GM12878 (cell line): ENCODE data around the gene ABCB9. TPM values are rescaled to one million over a fixed set of nuclear protein-coding genes. Genes with fewer than 3 reads are reported as not detected.
A peak's percentile ranks its signal among the peaks of the same experiment; 100 is the strongest.

Experiments used
- ATAC-seq: fragments of 200-7000 bp; cut with Tn5 transposase; 3 replicates; pipeline ENCODE4 v1.9.1; 2020; ENCODE audit warnings: mild to moderate bottlenecking, moderate library complexity
- BruUV-seq: library from RNA; stranded (reverse); fragments of 400-500 nt; replicated peaks from 2 replicates; lab custom pipeline; 2021; lab: Mats Ljungman, UMichigan
- CTCF ChIA-PET: fragments of 300-600 bp; sonication (Branson Sonifier 250); formaldehyde crosslinking; extraction: SDS; loops from one replicate; lab custom pipeline; 2021; ENCODE audit warnings: inconsistent platforms; lab: Yijun Ruan, JAX
- POLR2A ChIA-PET: fragments of 350-600 bp; formaldehyde crosslinking; extraction: SDS; loops from one replicate; lab custom pipeline; 2021; ENCODE audit warnings: inconsistent platforms; lab: Charles Lee
- RAD21 ChIA-PET: fragments of 300-600 bp; sonication (Branson Sonifier 250); formaldehyde crosslinking; loops from one replicate; lab custom pipeline; 2023; ENCODE audit warnings: antibody characterized with exemption; ENCODE audit not compliant: unreplicated experiment; lab: Charles Lee
- SMC1A ChIA-PET: fragments of 300-600 bp; sonication (Branson Sonifier 250); formaldehyde crosslinking; loops from one replicate; lab custom pipeline; 2023; ENCODE audit not compliant: unreplicated experiment, uncharacterized antibody; lab: Charles Lee
- DNase-seq: peaks from one replicate; pipeline ENCODE4 v3.0.0-alpha.2; 2011; ENCODE audit warnings: low read depth, low spot score
- FAIRE-seq: peaks from 3 replicates; lab custom pipeline; 2011; peaks lifted over from hg19 to GRCh38; lab: Jason Lieb, UNC
- H2AFZ ChIP-seq: 2 replicates; pipeline ENCODE4 v1.6.0; 2011; ENCODE audit warnings: low read depth, low read length, control low read depth; ENCODE audit not compliant: control insufficient read depth
- H3K27ac ChIP-seq: 2 replicates; pipeline ENCODE4 v1.5.1; 2011; ENCODE audit warnings: control low read depth; ENCODE audit not compliant: control insufficient read depth, insufficient read depth
- H3K27me3 ChIP-seq, 2 experiments: replicated peaks in 1 of 2; 2 replicates each; pipeline versions ENCODE4 v1.6.0 to v1.6.1; 2011; ENCODE audit warnings: low read length in 1 of 2; ENCODE audit not compliant: control insufficient read depth in 2 of 2, insufficient read depth in 2 of 2
- H3K36me3 ChIP-seq, 2 experiments: 2 replicates each; pipeline ENCODE4 v1.5.1; 2011; ENCODE audit warnings: low read length in 1 of 2; ENCODE audit not compliant: control insufficient read depth in 2 of 2, insufficient read depth in 2 of 2
- H3K4me1 ChIP-seq: 2 replicates; pipeline ENCODE4 v1.6.1; 2011; ENCODE audit warnings: mild to moderate bottlenecking, low read length, moderate library complexity, mixed read lengths; ENCODE audit not compliant: control insufficient read depth, insufficient read depth
- H3K4me2 ChIP-seq: 2 replicates; pipeline ENCODE4 v1.6.0; 2011; ENCODE audit warnings: control low read depth; ENCODE audit not compliant: control insufficient read depth, insufficient read depth
- H3K4me3 ChIP-seq: fragments of 200-600 bp; sonication (generic); 2 replicates; pipeline ENCODE4 v1.5.1; 2016
- H3K79me2 ChIP-seq: 2 replicates; pipeline ENCODE4 v1.6.0; 2011; ENCODE audit warnings: low read length; ENCODE audit not compliant: control insufficient read depth, insufficient read depth
- H3K9ac ChIP-seq: 2 replicates; pipeline ENCODE4 v1.8.0; 2011; ENCODE audit warnings: low read length, control low read depth, mixed read lengths; ENCODE audit not compliant: control insufficient read depth, insufficient read depth
- H3K9me3 ChIP-seq: replicated peaks from 3 replicates; pipeline ENCODE4 v1.5.1; 2011; ENCODE audit warnings: mild to moderate bottlenecking, low read length; ENCODE audit not compliant: control insufficient read depth, insufficient read depth
- H4K20me1 ChIP-seq: 2 replicates; pipeline ENCODE4 v1.6.0; 2011; ENCODE audit not compliant: control insufficient read depth, insufficient read depth
- IKZF1 ChIP-seq: fragments of 450-650 bp; conservative IDR thresholded peaks from 2 replicates; pipeline ENCODE4 v1.6.1; 2017; ENCODE audit warnings: antibody characterized with exemption, mild to moderate bottlenecking
- KDM1A ChIP-seq: fragments of 200-600 bp; sonication (generic); IDR thresholded peaks from 2 replicates; pipeline ENCODE4 v1.6.1; 2016; ENCODE audit warnings: borderline replicate concordance
- POU2F2 ChIP-seq: IDR thresholded peaks from 3 replicates; pipeline ENCODE4 v1.6.1; 2011; ENCODE audit warnings: low read depth, mild to moderate bottlenecking, low read length, borderline replicate concordance
- RAD51 ChIP-seq: fragments of 450-650 bp; IDR thresholded peaks from 2 replicates; pipeline ENCODE4 v1.6.1; 2016; ENCODE audit warnings: moderate library complexity, mild to moderate bottlenecking, inconsistent platforms
- RUNX3 ChIP-seq: IDR thresholded peaks from 2 replicates; pipeline ENCODE4 v1.6.1; 2012; ENCODE audit warnings: low read length, inconsistent platforms
- SMAD5 ChIP-seq: IDR thresholded peaks from 2 replicates; pipeline ENCODE4 v1.6.1; 2016; ENCODE audit warnings: antibody characterized with exemption, low read depth
- ZNF274 ChIP-seq: IDR thresholded peaks from one replicate; pipeline ENCODE4 v1.8.0; 2011; ENCODE audit not compliant: insufficient read length, insufficient read depth
- ZNF622 ChIP-seq: fragments of 450-650 bp; IDR thresholded peaks from 2 replicates; pipeline ENCODE4 v1.6.1; 2017; ENCODE audit warnings: mild to moderate bottlenecking, inconsistent platforms
- WGBS: methylation state at CpG from one replicate; pipeline ENCODE4 v1.1.6; 2016; ENCODE audit warnings: low lambda C conversion rate; ENCODE audit not compliant: insufficient replicate concordance, insufficient coverage; ENCODE audit errors: missing lambda C conversion rate; 5-methylcytosine and 5-hydroxymethylcytosine counted together
- in situ Hi-C: fragments of 300-500 bp; cut with MboI; formaldehyde crosslinking; loops from 9 replicates; pipeline ENCODE4 v1.14.3; 2018; ENCODE audit warnings: mixed read lengths
- intact Hi-C: fragments of 100-400 bp; cut with micrococcal nuclease; formaldehyde crosslinking; loops from one replicate; pipeline ENCODE4 v1.14.2; 2022; ENCODE audit not compliant: unreplicated experiment
- polyA plus RNA-seq, 11 experiments: library from polyadenylated mRNA; depleted of rRNA in 4 of 11; unstranded in 6 of 11; stranded (reverse) in 5 of 11; fragments of >200 nt; fragmentation: Nextera tagmentation in 4 of 11; fragmentation: Illumina TruSeq in 1 of 11; extraction: Ambion mirVana in 4 of 11; extraction: Trizol in 1 of 11; gene quantifications; 1 replicate in 1 of 11; 2 replicates in 10 of 11; pipeline versions ENCODE4 v1.2.1 to v1.2.3, GENCODE V29; 2011 to 2016; ENCODE audit warnings: inconsistent platforms in 2 of 11, missing spikeins in 2 of 11, low read depth in 1 of 11
- total RNA-seq, 4 experiments: library from RNA; depleted of rRNA in 3 of 4; stranded (reverse); fragments of >200 nt in 3 of 4; fragmentation: Illumina TruSeq in 1 of 4; extraction: Trizol in 1 of 4; gene quantifications; 2 replicates each; pipeline versions ENCODE4 v1.2.1 to v1.2.3, GENCODE V29; 2013 to 2021
- TF ChIP-seq, protein P1 (sequence below): fragments of 450-650 bp; IDR thresholded peaks from 2 replicates; pipeline ENCODE4 v1.6.1; 2018; ENCODE audit warnings: mild to moderate bottlenecking, low read depth, moderate library complexity; ENCODE audit not compliant: partially characterized antibody
- TF ChIP-seq, protein P2 (sequence below): fragments of 450-650 bp; IDR thresholded peaks from 2 replicates; pipeline ENCODE4 v1.6.1; 2016; ENCODE audit warnings: mild to moderate bottlenecking
- TF ChIP-seq, protein P3 (sequence below): fragments of 450-650 bp; conservative IDR thresholded peaks from 2 replicates; pipeline ENCODE4 v1.6.1; 2017; ENCODE audit warnings: mild to moderate bottlenecking, moderate library complexity

Gene ABCB9
- total and polyA plus RNA-seq, 10 of the 15 experiments (the other 5 are each of a cell fraction or from before 2014, with no cell fraction given), result 0.37 to 4.9 (median 3.1) TPM

DNA sequence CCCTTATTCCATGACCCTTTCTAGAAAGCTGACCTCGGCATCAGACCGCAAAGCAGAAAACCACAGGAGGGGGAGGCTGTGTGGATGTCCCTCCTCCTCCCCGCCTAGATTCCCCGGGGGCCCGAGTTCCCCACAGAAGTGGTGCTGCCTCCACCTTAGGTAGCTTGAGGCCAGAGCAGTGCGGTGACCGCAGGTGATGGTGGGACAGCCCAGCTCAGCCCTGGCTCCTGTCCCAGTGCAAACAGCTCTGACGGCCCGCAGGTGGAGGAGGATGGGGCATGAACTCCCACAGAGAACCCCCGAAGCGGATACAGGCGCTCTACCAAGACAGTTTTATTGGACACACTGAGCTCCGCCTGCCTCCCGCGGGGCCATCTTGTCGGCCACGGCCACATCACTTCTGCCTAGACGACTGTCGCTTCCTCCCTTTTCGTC, 33.7 kb upstream of the ABCB9 start:
- no peak overlapping the region for H3K9ac ChIP-seq
- CTCF ChIA-PET, result interaction anchor here (0.6 kb wide), 1 partner anchor 105 kb away, joined by 3 read pairs; no protein-coding TSS in a partner anchor
- no peaks in the 10 kb centered on the region for H4K20me1 ChIP-seq
- DNase-seq (no peak), FAIRE-seq (no peak), ATAC-seq (no peak)
- in situ Hi-C loops (no loop called here), intact Hi-C loops (no loop called here)
- no peak overlapping the region for H3K27ac ChIP-seq
- H3K9me3 ChIP-seq, result no peaks in the 10 kb centered on the region
- BruUV-seq, result no TSS peak
- no peak overlapping the region for H3K4me2 ChIP-seq
- no peak overlapping the region for H2AFZ ChIP-seq
- POLR2A ChIA-PET, result interaction anchor here (0.6 kb wide), 2 partner anchors 194 to 1198 kb away, joined by 3 to 6 read pairs; no protein-coding TSS in a partner anchor
- WGBS, result 42% methylated on average over 17 of the region's 20 CpGs
- no peak for TF ChIP-seq ZNF274
- TF ChIP-seq RUNX3, result peak; percentile 49; the same call in 1 of the 2 replicates
- H3K36me3 ChIP-seq, result no peaks in the 10 kb centered on the region
- H3K27me3 ChIP-seq, result no peaks in the 10 kb centered on the region; a peak in 1 of 4 replicates
- H3K79me2 ChIP-seq, result no peaks in the 10 kb centered on the region
- SMC1A ChIA-PET, result no interaction called here
- H3K4me1 ChIP-seq, result no peaks in the 10 kb centered on the region
- no peak overlapping the region for H3K4me3 ChIP-seq
- RAD21 ChIA-PET, result no interaction called here

DNA sequence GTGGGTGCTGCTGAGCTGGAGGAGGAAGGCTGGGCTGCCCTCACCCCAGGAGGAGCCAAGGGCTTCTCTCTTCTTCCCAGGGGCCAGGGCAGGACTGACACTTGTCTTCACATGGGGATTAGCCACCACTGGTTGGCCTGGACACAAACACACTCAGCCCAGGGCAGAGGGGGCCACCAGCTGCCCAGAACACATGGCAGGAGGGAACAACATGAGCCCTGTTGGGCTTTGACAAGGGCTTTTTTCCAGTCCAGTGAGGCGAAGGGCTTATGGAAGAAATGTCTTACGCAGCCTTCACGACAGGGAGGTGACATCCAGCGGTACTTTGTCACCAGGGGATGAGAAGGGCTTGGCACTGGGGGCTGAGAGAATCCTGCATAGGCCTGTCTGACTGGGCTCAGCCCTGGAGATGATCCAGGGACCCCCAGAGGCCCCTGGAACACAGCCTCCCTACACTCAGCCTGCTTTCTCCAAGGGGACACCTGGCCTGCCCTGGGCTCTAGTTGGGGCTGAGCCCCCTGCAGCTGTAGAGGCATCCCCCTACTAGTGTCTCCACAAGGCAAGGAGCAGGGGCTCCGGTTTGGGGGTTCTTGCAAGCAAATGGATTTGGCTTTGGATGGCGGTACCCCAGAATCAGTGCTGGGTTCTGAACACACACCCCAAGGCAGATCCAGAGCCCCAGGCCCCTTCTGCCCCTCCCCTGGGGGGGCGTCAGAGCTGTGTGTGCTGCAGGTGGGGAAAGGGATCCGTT, 33.1 kb upstream of the ABCB9 start:
- 45% methylated on average over 8 of the region's 8 CpGs for WGBS
- BruUV-seq, result no TSS peak
- TF ChIP-seq ZNF622, result no peak
- no peak for TF ChIP-seq IKZF1
- TF ChIP-seq, protein P1, sequence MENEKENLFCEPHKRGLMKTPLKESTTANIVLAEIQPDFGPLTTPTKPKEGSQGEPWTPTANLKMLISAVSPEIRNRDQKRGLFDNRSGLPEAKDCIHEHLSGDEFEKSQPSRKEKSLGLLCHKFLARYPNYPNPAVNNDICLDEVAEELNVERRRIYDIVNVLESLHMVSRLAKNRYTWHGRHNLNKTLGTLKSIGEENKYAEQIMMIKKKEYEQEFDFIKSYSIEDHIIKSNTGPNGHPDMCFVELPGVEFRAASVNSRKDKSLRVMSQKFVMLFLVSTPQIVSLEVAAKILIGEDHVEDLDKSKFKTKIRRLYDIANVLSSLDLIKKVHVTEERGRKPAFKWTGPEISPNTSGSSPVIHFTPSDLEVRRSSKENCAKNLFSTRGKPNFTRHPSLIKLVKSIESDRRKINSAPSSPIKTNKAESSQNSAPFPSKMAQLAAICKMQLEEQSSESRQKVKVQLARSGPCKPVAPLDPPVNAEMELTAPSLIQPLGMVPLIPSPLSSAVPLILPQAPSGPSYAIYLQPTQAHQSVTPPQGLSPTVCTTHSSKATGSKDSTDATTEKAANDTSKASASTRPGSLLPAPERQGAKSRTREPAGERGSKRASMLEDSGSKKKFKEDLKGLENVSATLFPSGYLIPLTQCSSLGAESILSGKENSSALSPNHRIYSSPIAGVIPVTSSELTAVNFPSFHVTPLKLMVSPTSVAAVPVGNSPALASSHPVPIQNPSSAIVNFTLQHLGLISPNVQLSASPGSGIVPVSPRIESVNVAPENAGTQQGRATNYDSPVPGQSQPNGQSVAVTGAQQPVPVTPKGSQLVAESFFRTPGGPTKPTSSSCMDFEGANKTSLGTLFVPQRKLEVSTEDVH, result no peak
- TF ChIP-seq, protein P2, sequence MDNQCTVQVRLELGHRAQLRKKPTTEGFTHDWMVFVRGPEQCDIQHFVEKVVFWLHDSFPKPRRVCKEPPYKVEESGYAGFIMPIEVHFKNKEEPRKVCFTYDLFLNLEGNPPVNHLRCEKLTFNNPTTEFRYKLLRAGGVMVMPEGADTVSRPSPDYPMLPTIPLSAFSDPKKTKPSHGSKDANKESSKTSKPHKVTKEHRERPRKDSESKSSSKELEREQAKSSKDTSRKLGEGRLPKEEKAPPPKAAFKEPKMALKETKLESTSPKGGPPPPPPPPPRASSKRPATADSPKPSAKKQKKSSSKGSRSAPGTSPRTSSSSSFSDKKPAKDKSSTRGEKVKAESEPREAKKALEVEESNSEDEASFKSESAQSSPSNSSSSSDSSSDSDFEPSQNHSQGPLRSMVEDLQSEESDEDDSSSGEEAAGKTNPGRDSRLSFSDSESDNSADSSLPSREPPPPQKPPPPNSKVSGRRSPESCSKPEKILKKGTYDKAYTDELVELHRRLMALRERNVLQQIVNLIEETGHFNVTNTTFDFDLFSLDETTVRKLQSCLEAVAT, result no peak
- no peak for TF ChIP-seq RAD51
- TF ChIP-seq SMAD5, result no peak
- no peak for TF ChIP-seq KDM1A
- TF ChIP-seq, protein P3, sequence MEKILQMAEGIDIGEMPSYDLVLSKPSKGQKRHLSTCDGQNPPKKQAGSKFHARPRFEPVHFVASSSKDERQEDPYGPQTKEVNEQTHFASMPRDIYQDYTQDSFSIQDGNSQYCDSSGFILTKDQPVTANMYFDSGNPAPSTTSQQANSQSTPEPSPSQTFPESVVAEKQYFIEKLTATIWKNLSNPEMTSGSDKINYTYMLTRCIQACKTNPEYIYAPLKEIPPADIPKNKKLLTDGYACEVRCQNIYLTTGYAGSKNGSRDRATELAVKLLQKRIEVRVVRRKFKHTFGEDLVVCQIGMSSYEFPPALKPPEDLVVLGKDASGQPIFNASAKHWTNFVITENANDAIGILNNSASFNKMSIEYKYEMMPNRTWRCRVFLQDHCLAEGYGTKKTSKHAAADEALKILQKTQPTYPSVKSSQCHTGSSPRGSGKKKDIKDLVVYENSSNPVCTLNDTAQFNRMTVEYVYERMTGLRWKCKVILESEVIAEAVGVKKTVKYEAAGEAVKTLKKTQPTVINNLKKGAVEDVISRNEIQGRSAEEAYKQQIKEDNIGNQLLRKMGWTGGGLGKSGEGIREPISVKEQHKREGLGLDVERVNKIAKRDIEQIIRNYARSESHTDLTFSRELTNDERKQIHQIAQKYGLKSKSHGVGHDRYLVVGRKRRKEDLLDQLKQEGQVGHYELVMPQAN, result no peak
- no peak for TF ChIP-seq POU2F2

More for the DNA sequence above, 33.1 kb upstream of the ABCB9 start:
- FAIRE-seq (no peak), DNase-seq (no peak), ATAC-seq (no peak)
- no peak overlapping the region for H3K4me3 ChIP-seq
- no peaks in the 10 kb centered on the region; a peak in 1 of 4 replicates for H3K27me3 ChIP-seq
- in situ Hi-C loops, result no loop called here
- H4K20me1 ChIP-seq, result no peaks in the 10 kb centered on the region
- ChIA-PET POLR2A (no interaction called here), RAD21 (no interaction called here), CTCF (no interaction called here), SMC1A (no interaction called here)
- H2AFZ ChIP-seq, result no peak overlapping the region
- no peak overlapping the region for H3K27ac ChIP-seq
- no peaks in the 10 kb centered on the region for H3K36me3 ChIP-seq
- no peak overlapping the region for H3K9ac ChIP-seq
- H3K4me1 ChIP-seq, result no peaks in the 10 kb centered on the region
- H3K9me3 ChIP-seq, result no peaks in the 10 kb centered on the region
- intact Hi-C loops, result no loop called here
- no peaks in the 10 kb centered on the region for H3K79me2 ChIP-seq
- no peak overlapping the region for H3K4me2 ChIP-seq
